Smooth muscle cell of the brain vasculature (primary cell): ENCODE measurements around the gene NR5A1.

Experiments used
- DNase-seq: peaks from one replicate; pipeline ENCODE4 v3.0.0-alpha.2; 2012; ENCODE audit warnings: low read depth, low spot score

Gene NR5A1

GRCh38 chr9:124514125-124514524 is 6.9 kb upstream of the NR5A1 start:
- no peak for DNase-seq

GRCh38 chr9:124513376-124513994 is 6.3 kb upstream of the NR5A1 start:
- no peak for DNase-seq

- no peak for DNase-seq
These were observed 5.6 kb upstream of the NR5A1 start for GRCh38 chr9:124512806-124513204.

GRCh38 chr9:124511891-124512805 is 4.9 kb upstream of the NR5A1 start:
- DNase-seq = no peak

GRCh38 chr9:124511426-124511840 is 4.2 kb upstream of the NR5A1 start:
- no peak for DNase-seq

- DNase-seq = no peak
These were observed 3.6 kb upstream of the NR5A1 start for GRCh38 chr9:124510650-124511425.

GRCh38 chr9:124507880-124508423 is 753 bp upstream of the NR5A1 start:
- DNase-seq = no peak

GRCh38 chr9:124506433-124506832 is 766 bp downstream of the NR5A1 start:
- no peak for DNase-seq

- DNase-seq = no peak
These were observed 1.3 kb downstream of the NR5A1 start for GRCh38 chr9:124505901-124506346.

- no peak for DNase-seq
These were observed 1.9 kb downstream of the NR5A1 start for GRCh38 chr9:124505006-124505900.

- DNase-seq = no peak
These were observed 2.6 kb downstream of the NR5A1 start for GRCh38 chr9:124504530-124505005.

GRCh38 chr9:124503713-124504529 is 3.3 kb downstream of the NR5A1 start:
- DNase-seq = no peak

- DNase-seq = no peak
These were observed 4.2 kb downstream of the NR5A1 start for GRCh38 chr9:124502711-124503702.

- no peak for DNase-seq
These were observed 5.4 kb downstream of the NR5A1 start for GRCh38 chr9:124501771-124502320.

GRCh38 chr9:124500796-124501611 is 6.2 kb downstream of the NR5A1 start:
- no peak for DNase-seq

- DNase-seq = no peak
These were observed 7.0 kb downstream of the NR5A1 start for GRCh38 chr9:124500028-124500795.

- no peak for DNase-seq
These were observed 8.0 kb downstream of the NR5A1 start for GRCh38 chr9:124499216-124499615.
